GM23338 (cell line): ENCODE measurements around the gene SLC12A6. TPM values are rescaled to one million over a fixed set of nuclear protein-coding genes. Genes with fewer than 3 reads are reported as not detected.

ENCODE experiments used
- ATAC-seq: fragments of 200-7000 bp; cut with Tn5 transposase; 3 replicates; pipeline ENCODE4 v1.9.1; 2020
- DNase-seq: peaks from one replicate; pipeline ENCODE4 v3.0.0-alpha.2; 2015; ENCODE audit warnings: low spot score
- H2AFZ ChIP-seq: fragments of 200-600 bp; sonication (generic); 2 replicates; pipeline ENCODE4 v1.8.0; 2016; ENCODE audit warnings: antibody characterized with exemption, mild to moderate bottlenecking, moderate library complexity
- H3F3A ChIP-seq: fragments of 200-600 bp; sonication (generic); replicated peaks from 2 replicates; pipeline ENCODE4 v1.8.0; 2017; ENCODE audit warnings: antibody characterized with exemption, mixed run types, low read depth
- H3K27ac ChIP-seq: fragments of 200-600 bp; sonication (generic); 2 replicates; pipeline ENCODE4 v1.6.1; 2016; ENCODE audit warnings: low read depth
- H3K27me3 ChIP-seq: fragments of 200-600 bp; sonication (generic); 2 replicates; pipeline ENCODE4 v1.8.0; 2016; ENCODE audit warnings: mild to moderate bottlenecking, mixed run types, moderate library complexity; ENCODE audit not compliant: insufficient read depth
- H3K36me3 ChIP-seq: fragments of 200-600 bp; sonication (generic); 2 replicates; pipeline ENCODE4 v1.8.0; 2016; ENCODE audit warnings: mild to moderate bottlenecking; ENCODE audit not compliant: insufficient read depth
- H3K4me1 ChIP-seq: fragments of 200-600 bp; sonication (generic); 2 replicates; pipeline ENCODE4 v1.8.0; 2016; ENCODE audit warnings: mild to moderate bottlenecking, moderate library complexity; ENCODE audit not compliant: insufficient read depth
- H3K4me2 ChIP-seq: fragments of 200-600 bp; sonication (generic); 2 replicates; pipeline ENCODE4 v1.7.1; 2017; ENCODE audit warnings: mixed run types
- H3K4me3 ChIP-seq: fragments of 200-600 bp; sonication (generic); 2 replicates; pipeline ENCODE4 v1.6.1; 2016; ENCODE audit warnings: mixed run types
- H3K79me2 ChIP-seq: fragments of 200-600 bp; sonication (generic); replicated peaks from 2 replicates; pipeline ENCODE4 v1.8.0; 2017; ENCODE audit warnings: mild to moderate bottlenecking; ENCODE audit not compliant: insufficient read depth
- H3K9me2 ChIP-seq: fragments of 200-600 bp; sonication (generic); 2 replicates; pipeline ENCODE4 v1.8.0; 2017; ENCODE audit not compliant: insufficient read depth
- H4K20me1 ChIP-seq: fragments of 200-600 bp; sonication (generic); replicated peaks from 2 replicates; pipeline ENCODE4 v1.8.0; 2017; ENCODE audit warnings: mild to moderate bottlenecking; ENCODE audit not compliant: insufficient read depth
- H3K27ac Mint-ChIP-seq: 2 replicates; pipeline ENCODE4 v1.8.0; 2020; ENCODE audit warnings: inconsistent platforms, mild to moderate bottlenecking, moderate library complexity, mixed read lengths
- H3K27me3 Mint-ChIP-seq: 3 replicates; pipeline ENCODE4 v1.8.0; 2022; ENCODE audit warnings: low read depth, mild to moderate bottlenecking, moderate library complexity, mixed read lengths, inconsistent platforms; ENCODE audit not compliant: insufficient read depth, poor library complexity
- H3K36me3 Mint-ChIP-seq: 3 replicates; pipeline ENCODE4 v1.8.0; 2021; ENCODE audit warnings: low read depth, mild to moderate bottlenecking, inconsistent platforms, moderate library complexity, mixed read lengths
- H3K4me1 Mint-ChIP-seq: 3 replicates; pipeline ENCODE4 v1.8.0; 2020; ENCODE audit warnings: mild to moderate bottlenecking, inconsistent platforms, mixed read lengths
- H3K4me3 Mint-ChIP-seq: 3 replicates; pipeline ENCODE4 v1.8.0; 2021; ENCODE audit warnings: moderate library complexity, mild to moderate bottlenecking, inconsistent platforms, mixed read lengths
- H3K9me3 Mint-ChIP-seq: 3 replicates; pipeline ENCODE4 v1.8.0; 2020; ENCODE audit warnings: moderate library complexity, mild to moderate bottlenecking, inconsistent platforms, mixed read lengths
- EZH2 ChIP-seq: fragments of 200-600 bp; sonication (generic); IDR thresholded peaks from one replicate; pipeline ENCODE4 v1.8.0; 2017; ENCODE audit warnings: antibody characterized with exemption, mild to moderate bottlenecking, low read depth; ENCODE audit not compliant: unreplicated experiment
- EZH2phosphoT487 ChIP-seq: fragments of 200-600 bp; sonication (generic); IDR thresholded peaks from one replicate; pipeline ENCODE4 v1.8.1; 2018; ENCODE audit warnings: antibody characterized with exemption; ENCODE audit not compliant: unreplicated experiment
- JUNB ChIP-seq: IDR thresholded peaks from one replicate; pipeline ENCODE4 v1.6.1; 2016; ENCODE audit warnings: antibody characterized with exemption; ENCODE audit not compliant: unreplicated experiment
- NANOG ChIP-seq: IDR thresholded peaks from 2 replicates; pipeline ENCODE4 v1.6.1; 2016; ENCODE audit warnings: antibody characterized with exemption, borderline replicate concordance
- POLR2AphosphoS5 ChIP-seq: IDR thresholded peaks from 2 replicates; pipeline ENCODE4 v1.6.1; 2016; ENCODE audit warnings: antibody characterized with exemption, low read depth
- ZNF114 ChIP-seq: fragments of 250-450 bp; sonication (Bioruptor Pico); IDR thresholded peaks from 2 replicates; pipeline ENCODE4 v1.5.0; 2020; ENCODE audit warnings: mild to moderate bottlenecking, moderate library complexity
- ZNF331 ChIP-seq: fragments of 250-450 bp; sonication (Bioruptor Pico); IDR thresholded peaks from 2 replicates; pipeline ENCODE4 v1.5.0; 2020; ENCODE audit warnings: low read depth, mild to moderate bottlenecking, moderate library complexity
- polyA plus RNA-seq: library from polyadenylated mRNA; unstranded; fragments of >200 nt; fragmentation: Nextera tagmentation; extraction: Ambion mirVana; gene quantifications from 2 replicates; pipeline ENCODE4 v1.2.1, GENCODE V29; 2016
- total RNA-seq: library from RNA; depleted of rRNA; stranded (reverse); fragments of >200 nt; shearing (Covaris generic); gene quantifications from 2 replicates; pipeline ENCODE4 v1.2.3, GENCODE V29; 2014
- TF ChIP-seq, protein P1 (sequence below): IDR thresholded peaks from one replicate; pipeline ENCODE4 v1.6.1; 2018; ENCODE audit warnings: antibody characterized with exemption; ENCODE audit not compliant: unreplicated experiment
- TF ChIP-seq, protein P2 (sequence below): IDR thresholded peaks from 2 replicates; pipeline ENCODE4 v1.6.1; 2016; ENCODE audit warnings: antibody characterized with exemption
- TF ChIP-seq, protein P3 (sequence below), 2 experiments: fragments of 200-600 bp in 1 of 2; sonication (generic) in 1 of 2; conservative IDR thresholded peaks; 2 replicates each; pipeline versions ENCODE4 v1.5.1 to v1.6.1; 2016 to 2017; ENCODE audit warnings: antibody characterized with exemption in 2 of 2, low read depth in 2 of 2, mild to moderate bottlenecking in 2 of 2, moderate library complexity in 1 of 2

Gene SLC12A6
- total and polyA plus RNA-seq, 2 experiments from 2014 or later, result 2.4 to 14.1 TPM

DNA sequence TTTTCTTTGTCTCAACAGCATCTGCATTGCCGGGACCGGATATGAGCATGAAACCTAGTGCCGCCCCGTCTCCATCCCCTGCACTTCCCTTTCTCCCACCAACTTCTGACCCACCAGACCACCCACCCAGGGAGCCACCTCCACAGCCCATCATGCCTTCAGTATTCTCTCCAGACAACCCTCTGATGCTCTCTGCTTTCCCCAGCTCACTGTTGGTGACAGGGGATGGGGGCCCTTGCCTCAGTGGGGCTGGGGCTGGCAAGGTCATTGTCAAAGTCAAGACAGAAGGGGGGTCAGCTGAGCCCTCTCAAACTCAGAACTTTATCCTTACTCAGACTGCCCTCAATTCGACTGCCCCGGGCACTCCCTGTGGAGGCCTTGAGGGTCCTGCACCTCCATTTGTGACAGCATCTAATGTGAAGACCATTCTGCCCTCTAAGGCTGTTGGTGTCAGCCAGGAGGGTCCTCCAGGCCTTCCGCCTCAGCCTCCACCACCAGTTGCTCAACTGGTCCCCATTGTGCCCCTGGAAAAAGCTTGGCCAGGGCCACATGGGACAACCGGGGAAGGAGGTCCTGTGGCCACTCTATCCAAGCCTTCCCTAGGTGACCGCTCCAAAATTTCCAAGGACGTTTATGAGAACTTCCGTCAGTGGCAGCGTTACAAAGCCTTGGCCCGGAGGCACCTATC is 10.5 kb upstream of the SLC12A6 start:
- no peak for ATAC-seq
- no peak overlapping the region for H2AFZ ChIP-seq
- no peaks in the 10 kb centered on the region for H3F3A ChIP-seq
- H3K9me3 Mint-ChIP-seq, result no peaks in the 10 kb centered on the region; the same call in 2 of the 3 replicates
- H3K27me3 Mint-ChIP-seq, result peaks cover 9% of the 10 kb centered on the region
- no peak for DNase-seq
- H3K4me1 Mint-ChIP-seq, result peaks cover 5% of the 10 kb centered on the region; the same call in 2 of the 3 replicates
- H3K36me3 ChIP-seq, result no peaks in the 10 kb centered on the region
- no peak overlapping the region; the same call in 1 of the 2 replicates for H3K27ac Mint-ChIP-seq
- H4K20me1 ChIP-seq, result no peaks in the 10 kb centered on the region
- H3K4me1 ChIP-seq, result 0 out of 2 replicates have a peak, but pooled peaks cover 4% of the 10 kb centered on the region
- H3K79me2 ChIP-seq, result no peaks in the 10 kb centered on the region
- no peak overlapping the region for H3K4me3 ChIP-seq
- no peak overlapping the region for H3K4me2 ChIP-seq
- H3K36me3 Mint-ChIP-seq, result 0 out of 3 replicates have a peak, but pooled peaks cover under 1% of the 10 kb centered on the region
- H3K4me3 Mint-ChIP-seq, result no peak overlapping the region
- H3K27ac ChIP-seq, result no peak overlapping the region
- H3K27me3 ChIP-seq, result no peaks in the 10 kb centered on the region
- H3K9me2 ChIP-seq, result no peaks in the 10 kb centered on the region
- no peak for TF ChIP-seq JUNB
- TF ChIP-seq, protein P1, sequence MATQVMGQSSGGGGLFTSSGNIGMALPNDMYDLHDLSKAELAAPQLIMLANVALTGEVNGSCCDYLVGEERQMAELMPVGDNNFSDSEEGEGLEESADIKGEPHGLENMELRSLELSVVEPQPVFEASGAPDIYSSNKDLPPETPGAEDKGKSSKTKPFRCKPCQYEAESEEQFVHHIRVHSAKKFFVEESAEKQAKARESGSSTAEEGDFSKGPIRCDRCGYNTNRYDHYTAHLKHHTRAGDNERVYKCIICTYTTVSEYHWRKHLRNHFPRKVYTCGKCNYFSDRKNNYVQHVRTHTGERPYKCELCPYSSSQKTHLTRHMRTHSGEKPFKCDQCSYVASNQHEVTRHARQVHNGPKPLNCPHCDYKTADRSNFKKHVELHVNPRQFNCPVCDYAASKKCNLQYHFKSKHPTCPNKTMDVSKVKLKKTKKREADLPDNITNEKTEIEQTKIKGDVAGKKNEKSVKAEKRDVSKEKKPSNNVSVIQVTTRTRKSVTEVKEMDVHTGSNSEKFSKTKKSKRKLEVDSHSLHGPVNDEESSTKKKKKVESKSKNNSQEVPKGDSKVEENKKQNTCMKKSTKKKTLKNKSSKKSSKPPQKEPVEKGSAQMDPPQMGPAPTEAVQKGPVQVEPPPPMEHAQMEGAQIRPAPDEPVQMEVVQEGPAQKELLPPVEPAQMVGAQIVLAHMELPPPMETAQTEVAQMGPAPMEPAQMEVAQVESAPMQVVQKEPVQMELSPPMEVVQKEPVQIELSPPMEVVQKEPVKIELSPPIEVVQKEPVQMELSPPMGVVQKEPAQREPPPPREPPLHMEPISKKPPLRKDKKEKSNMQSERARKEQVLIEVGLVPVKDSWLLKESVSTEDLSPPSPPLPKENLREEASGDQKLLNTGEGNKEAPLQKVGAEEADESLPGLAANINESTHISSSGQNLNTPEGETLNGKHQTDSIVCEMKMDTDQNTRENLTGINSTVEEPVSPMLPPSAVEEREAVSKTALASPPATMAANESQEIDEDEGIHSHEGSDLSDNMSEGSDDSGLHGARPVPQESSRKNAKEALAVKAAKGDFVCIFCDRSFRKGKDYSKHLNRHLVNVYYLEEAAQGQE, result no peak
- TF ChIP-seq EZH2, result no peak
- TF ChIP-seq POLR2AphosphoS5, result no peak
- no peak for TF ChIP-seq EZH2phosphoT487
- TF ChIP-seq, protein P2, sequence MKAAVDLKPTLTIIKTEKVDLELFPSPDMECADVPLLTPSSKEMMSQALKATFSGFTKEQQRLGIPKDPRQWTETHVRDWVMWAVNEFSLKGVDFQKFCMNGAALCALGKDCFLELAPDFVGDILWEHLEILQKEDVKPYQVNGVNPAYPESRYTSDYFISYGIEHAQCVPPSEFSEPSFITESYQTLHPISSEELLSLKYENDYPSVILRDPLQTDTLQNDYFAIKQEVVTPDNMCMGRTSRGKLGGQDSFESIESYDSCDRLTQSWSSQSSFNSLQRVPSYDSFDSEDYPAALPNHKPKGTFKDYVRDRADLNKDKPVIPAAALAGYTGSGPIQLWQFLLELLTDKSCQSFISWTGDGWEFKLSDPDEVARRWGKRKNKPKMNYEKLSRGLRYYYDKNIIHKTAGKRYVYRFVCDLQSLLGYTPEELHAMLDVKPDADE, result no peak
- no peak for TF ChIP-seq ZNF331 (CRISPR knock-in tag)
- TF ChIP-seq, protein P3, sequence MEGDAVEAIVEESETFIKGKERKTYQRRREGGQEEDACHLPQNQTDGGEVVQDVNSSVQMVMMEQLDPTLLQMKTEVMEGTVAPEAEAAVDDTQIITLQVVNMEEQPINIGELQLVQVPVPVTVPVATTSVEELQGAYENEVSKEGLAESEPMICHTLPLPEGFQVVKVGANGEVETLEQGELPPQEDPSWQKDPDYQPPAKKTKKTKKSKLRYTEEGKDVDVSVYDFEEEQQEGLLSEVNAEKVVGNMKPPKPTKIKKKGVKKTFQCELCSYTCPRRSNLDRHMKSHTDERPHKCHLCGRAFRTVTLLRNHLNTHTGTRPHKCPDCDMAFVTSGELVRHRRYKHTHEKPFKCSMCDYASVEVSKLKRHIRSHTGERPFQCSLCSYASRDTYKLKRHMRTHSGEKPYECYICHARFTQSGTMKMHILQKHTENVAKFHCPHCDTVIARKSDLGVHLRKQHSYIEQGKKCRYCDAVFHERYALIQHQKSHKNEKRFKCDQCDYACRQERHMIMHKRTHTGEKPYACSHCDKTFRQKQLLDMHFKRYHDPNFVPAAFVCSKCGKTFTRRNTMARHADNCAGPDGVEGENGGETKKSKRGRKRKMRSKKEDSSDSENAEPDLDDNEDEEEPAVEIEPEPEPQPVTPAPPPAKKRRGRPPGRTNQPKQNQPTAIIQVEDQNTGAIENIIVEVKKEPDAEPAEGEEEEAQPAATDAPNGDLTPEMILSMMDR (conservative IDR thresholded peaks at IDR 0.05; ENCODE audit: low read depth in 2 of 2), result no peak
- TF ChIP-seq ZNF114 (CRISPR knock-in tag), result no peak
- TF ChIP-seq NANOG, result no peak
